ENCODE measurements around the gene PKD2. TPM values are rescaled to one million over a fixed set of nuclear protein-coding genes. Genes with fewer than 3 reads are reported as not detected.
A peak's percentile ranks its signal among the peaks of the same experiment; 100 is the strongest.

Gene PKD2
- total RNA-seq, 4 donors from 2014 or later: 4.1 to 7.6 (median 6.2) TPM

GRCh38 chr4:88028946-88029345, 21.5 kb downstream of the PKD2 start:
- no peaks in the 10 kb centered on the region for H3K36me3 ChIP-seq
- H3K4me1 ChIP-seq: no peaks in the 10 kb centered on the region
- no peaks in the 10 kb centered on the region for H3K27me3 ChIP-seq
- no peaks in the 10 kb centered on the region for H3K9me3 ChIP-seq
- no peak for ATAC-seq
- in situ Hi-C loops (cut with MboI; ENCODE audit: low sequenced_read_pairs in 4 of 4): loop anchor here in 1 of 4 donors (25.0 kb wide), 1 partner anchor 483 kb away; the partner anchor contains the start of gene PYURF
- H3K4me3 ChIP-seq: no peak overlapping the region
- no peak for TF ChIP-seq POLR2A (IDR thresholded peaks at IDR 0.05)
- no peak for TF ChIP-seq CTCF (IDR thresholded peaks at IDR 0.05 in 4 of 5, conservative IDR thresholded peaks at IDR 0.05 in 1 of 5)
- intact Hi-C loops (cut with DNase I; ENCODE audit: low total_unique reads): no loop called here
- DNase-seq: no peak
- no peak overlapping the region for H3K27ac ChIP-seq

- Histone ChIP-seq H3K4me1 (no peaks in the 10 kb centered on the region), H3K27me3 (no peaks in the 10 kb centered on the region), H3K9me3 (no peaks in the 10 kb centered on the region), H3K27ac (no peak overlapping the region), H3K36me3 (no peaks in the 10 kb centered on the region), H3K4me3 (no peak overlapping the region)
- intact Hi-C loops (cut with DNase I; ENCODE audit: low total_unique reads) (no loop called here), in situ Hi-C loops (cut with MboI; ENCODE audit: low sequenced_read_pairs in 4 of 4) (loop anchor here in 1 of 4 donors (25.0 kb wide), 1 partner anchor 483 kb away; the partner anchor contains the start of gene PYURF)
- TF ChIP-seq CTCF (IDR thresholded peaks at IDR 0.05 in 4 of 5, conservative IDR thresholded peaks at IDR 0.05 in 1 of 5): no peak
- TF ChIP-seq POLR2A (IDR thresholded peaks at IDR 0.05): no peak
- DNase-seq (no peak), ATAC-seq (no peak)
Measured at GRCh38 chr4:88029556-88029955, 22.1 kb downstream of the PKD2 start.

DNA sequence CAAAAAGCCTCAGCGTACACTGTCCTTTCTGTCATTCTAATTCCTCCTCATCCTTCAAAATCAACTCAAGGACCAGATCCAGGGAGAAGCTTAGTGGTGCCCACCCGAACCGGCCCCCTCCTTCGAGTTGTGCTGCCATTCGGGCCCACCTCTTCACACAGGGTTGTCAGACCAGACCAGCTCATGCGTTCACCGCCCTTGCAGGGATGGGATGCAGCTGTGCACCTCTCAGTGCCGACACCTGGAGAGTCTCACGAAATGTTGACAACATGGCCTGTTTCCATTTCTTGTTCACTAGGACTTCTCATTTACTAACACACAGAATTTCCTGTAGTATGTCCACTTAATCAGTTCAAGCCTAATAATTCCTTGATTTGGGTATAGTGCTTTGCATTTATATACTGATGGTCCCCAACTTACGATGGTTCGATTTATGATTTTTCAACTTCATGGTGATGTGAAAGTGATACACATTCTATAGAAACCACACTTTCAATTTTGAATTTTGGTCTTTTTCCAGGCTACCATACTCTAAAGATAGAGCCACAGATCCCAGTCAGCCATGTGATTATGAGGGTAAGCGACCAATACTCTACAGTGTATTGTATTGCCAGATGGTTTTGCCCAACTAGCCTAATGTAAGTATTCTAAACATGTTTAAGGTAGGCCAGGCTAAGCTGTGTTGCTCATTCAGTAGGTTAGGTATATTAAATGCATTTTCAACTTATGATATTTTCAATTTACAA, 23.3 kb downstream of the PKD2 start:
- in situ Hi-C loops (cut with MboI; ENCODE audit: low sequenced_read_pairs in 4 of 4): loop anchor here (5.0 to 25.0 kb wide), 3 partner anchors 182 to 484 kb away; partner anchors contain the start of gene PYURF (in 1 of the 4)
- Histone ChIP-seq H3K36me3 (no peaks in the 10 kb centered on the region), H3K9me3 (no peaks in the 10 kb centered on the region), H3K27me3 (no peaks in the 10 kb centered on the region), H3K4me1 (no peaks in the 10 kb centered on the region), H3K27ac (no peak overlapping the region), H3K4me3 (no peak overlapping the region)
- no peak for ATAC-seq
- no peak for DNase-seq
- TF ChIP-seq POLR2A (IDR thresholded peaks at IDR 0.05) (no peak), CTCF (IDR thresholded peaks at IDR 0.05 in 4 of 5, conservative IDR thresholded peaks at IDR 0.05 in 1 of 5) (no peak)
- intact Hi-C loops (cut with DNase I; ENCODE audit: low total_unique reads): loop anchor here (10.0 kb wide), 1 partner anchor 484 kb away; no protein-coding TSS in a partner anchor

DNA sequence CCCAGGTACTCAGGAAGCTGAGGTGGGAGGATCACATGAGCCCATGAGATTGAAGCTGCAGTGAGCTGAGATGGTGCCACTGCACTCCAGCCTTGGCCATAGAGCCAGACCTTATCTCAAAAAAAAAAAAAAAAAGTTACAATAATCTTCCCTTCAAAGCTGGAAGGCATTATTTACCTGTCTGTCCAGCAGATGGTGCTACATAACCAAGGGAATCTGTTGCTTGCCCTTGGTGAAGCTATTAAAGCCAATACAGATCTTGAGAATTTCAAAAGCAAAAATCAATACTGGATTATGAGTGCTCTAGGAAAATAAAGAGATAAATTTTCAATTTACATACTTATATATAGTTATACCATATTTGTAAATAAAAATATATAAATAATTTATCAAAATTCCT, 25.9 kb downstream of the PKD2 start:
- DNase-seq (no peak), ATAC-seq (peak in 1 of 2 donors; percentile 64)
- H3K9me3 ChIP-seq: no peaks in the 10 kb centered on the region
- H3K4me3 ChIP-seq: no peak overlapping the region
- no peak overlapping the region for H3K27ac ChIP-seq
- no peak for TF ChIP-seq POLR2A (IDR thresholded peaks at IDR 0.05)
- TF ChIP-seq CTCF (IDR thresholded peaks at IDR 0.05 in 4 of 5, conservative IDR thresholded peaks at IDR 0.05 in 1 of 5): peak in 4 of 5 experiments; percentile 24 to 70 (median 56)
- H3K36me3 ChIP-seq: peaks cover 0 to 17% of the 10 kb centered on the region in 2 donors
- intact Hi-C loops (cut with DNase I; ENCODE audit: low total_unique reads) (loop anchor here (1.0 to 10.0 kb wide), 2 partner anchors 179 to 481 kb away; no protein-coding TSS in a partner anchor), in situ Hi-C loops (cut with MboI; ENCODE audit: low sequenced_read_pairs in 4 of 4) (loop anchor here (5.0 to 25.0 kb wide), 3 partner anchors 179 to 481 kb away; partner anchors contain the start of gene PYURF (in 1 of the 4))
- no peaks in the 10 kb centered on the region for H3K27me3 ChIP-seq
- H3K4me1 ChIP-seq: no peaks in the 10 kb centered on the region

Data from gastrocnemius medialis (tissue), 4 donors.